Hematopoietic multipotent progenitor cell treated with erythropoietin and hydrocortisone succinate and interleukin-3 and kit ligand, for 15 days (in vitro differentiated cells): ENCODE results near the gene IER5L.
A peak's percentile ranks its signal among the peaks of the same experiment; 100 is the strongest.
"Not testable (repeated sequence)": the region's sequence is repeated elsewhere in the genome, so short reads cannot be mapped to it uniquely, and the experiment has no call there.

ENCODE experiments used
- DNase-seq: peaks from one replicate; pipeline ENCODE4 v3.0.0-alpha.2; 2015; ENCODE audit warnings: low spot score

The IER5L gene

GRCh38 chr9:129178568-129179382 is 714 bp upstream of the IER5L start:
- DNase-seq: no peak

GRCh38 chr9:129177443-129177790 is 644 bp downstream of the IER5L start:
- DNase-seq: no peak

GRCh38 chr9:129176701-129177442 is 1.2 kb downstream of the IER5L start:
- no peak for DNase-seq

GRCh38 chr9:129175825-129176633 is 2.0 kb downstream of the IER5L start:
- no peak for DNase-seq

DNA sequence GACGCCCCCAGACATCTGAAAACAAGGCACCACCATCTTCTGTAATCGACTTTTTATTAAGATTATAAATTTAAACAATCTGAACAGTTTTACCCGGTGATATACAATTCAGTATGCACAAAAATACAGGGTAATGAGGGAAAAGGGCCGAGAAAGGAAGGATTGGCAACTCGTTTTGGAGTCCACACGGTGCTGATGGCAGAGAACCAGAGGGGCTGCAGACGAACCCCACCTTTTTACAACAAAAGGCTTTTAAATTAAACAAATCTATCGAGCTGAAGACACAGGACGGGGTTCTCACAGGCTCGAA is 2.6 kb downstream of the IER5L start:
- no peak for DNase-seq

- no peak for DNase-seq
Measured at GRCh38 chr9:129174724-129175514, 3.1 kb downstream of the IER5L start.

DNA sequence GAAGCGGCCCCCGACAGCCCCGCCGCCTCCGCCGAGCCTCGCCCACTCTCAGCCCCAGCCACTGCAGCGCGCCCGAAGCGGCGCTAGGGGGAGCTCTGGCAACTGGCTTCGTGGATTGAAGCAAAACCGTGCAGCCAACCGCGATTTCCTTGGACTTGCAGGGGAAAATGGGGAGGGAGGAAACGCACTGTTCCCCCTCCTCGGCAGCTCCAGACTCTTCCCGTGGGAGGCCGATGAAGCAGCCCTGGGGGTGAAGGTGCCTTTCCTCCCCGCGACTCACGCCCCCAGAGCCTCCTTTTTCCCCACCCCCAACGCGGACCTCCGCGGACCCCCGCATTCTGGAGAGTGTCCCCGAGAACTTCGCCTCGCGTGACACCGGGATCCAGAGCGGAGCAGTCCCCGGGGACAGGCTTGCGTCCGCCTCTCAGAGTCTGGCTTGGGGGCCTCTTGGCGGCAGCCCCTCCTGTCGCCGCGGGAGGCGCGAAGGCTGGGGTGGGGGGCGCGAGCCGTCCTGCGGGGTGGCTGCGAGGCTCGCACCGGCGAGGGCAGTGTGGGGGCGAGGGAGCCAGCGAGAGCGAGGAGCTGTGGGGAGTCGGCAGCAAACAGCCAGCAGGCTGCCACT is 3.8 kb downstream of the IER5L start:
- DNase-seq: peak; percentile 67

DNA sequence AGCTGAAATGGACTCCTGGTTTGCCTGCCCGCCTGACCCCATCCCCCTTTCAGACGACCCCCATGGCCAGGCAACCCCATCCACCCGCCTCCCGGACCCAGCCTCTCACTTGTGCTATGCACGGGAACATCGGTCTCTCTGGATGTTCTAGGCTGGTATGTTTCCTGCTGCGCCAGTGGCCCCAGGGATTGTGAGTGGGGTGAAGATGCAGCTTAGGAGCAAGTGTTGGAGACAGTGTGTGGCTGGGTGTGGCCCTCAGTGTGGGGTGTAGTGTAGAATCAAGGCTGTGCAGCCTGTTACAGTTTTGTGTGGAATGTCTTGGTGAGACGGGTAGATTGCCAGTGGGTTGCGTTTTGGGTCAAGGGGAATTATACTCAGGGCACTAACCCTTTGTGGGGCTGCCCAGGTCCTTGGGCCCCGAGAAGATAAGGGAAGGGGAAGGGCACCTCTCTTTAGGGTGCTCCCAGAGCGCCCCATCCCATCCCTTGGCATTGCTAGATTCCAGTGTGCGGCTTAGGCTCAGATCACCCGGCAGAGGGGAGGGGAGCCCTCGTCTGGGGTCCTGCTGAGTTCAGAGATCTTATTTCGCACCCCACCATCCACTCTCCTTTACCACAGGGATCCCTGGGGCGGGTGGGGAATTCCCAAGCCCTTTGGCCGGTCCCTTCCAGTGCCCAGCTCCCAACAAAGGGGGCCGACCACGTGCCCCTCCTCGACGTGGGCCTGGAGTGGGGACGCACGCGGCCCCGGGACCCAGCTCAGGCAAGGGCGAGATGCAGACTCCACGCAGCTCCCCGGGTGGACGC is 4.6 kb downstream of the IER5L start:
- DNase-seq: no peak

DNA sequence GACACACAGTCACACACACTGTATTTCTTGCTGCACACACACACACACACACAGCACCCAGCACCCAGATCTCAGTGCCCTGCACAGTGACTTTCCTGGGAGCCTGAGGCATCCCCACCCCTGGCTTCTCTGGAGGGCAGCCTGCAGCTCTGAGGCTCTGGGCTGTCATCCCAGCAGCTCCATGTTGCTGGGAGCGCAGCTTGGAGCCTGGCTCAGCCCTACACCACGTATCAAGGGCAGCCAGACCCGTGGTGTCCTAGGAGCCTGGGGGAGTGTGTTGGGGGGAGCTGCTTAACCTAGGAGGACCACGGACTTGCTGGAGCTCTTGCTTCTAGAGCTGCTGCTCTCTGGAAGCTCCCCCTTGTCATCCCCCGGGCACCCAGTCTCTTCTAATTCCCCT is 5.2 kb downstream of the IER5L start:
- DNase-seq: no peak

GRCh38 chr9:129171993-129172751 is 5.9 kb downstream of the IER5L start:
- no peak for DNase-seq

DNA sequence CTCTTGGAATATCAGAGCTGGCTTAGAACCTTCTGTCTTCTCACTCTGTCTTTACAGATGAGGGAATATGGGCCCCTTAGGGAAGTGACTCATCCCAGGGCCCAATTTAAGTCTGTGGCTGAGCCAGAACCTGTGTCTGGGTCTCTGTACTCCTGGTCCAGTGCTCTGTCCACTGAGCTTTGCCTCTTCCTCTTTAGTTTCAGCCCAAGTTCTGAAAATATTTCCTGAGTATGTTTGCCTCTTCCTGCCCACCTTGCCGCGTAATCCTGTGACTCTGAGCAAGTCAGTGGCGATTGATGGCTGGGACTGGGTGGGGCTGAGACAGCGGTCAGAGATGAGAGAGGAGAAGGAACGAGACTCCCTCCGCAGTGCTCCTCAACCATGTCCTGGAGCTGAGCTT is 7.8 kb downstream of the IER5L start:
- DNase-seq: no peak

GRCh38 chr9:129166623-129167557 is 11.2 kb downstream of the IER5L start:
- DNase-seq: no peak

DNA sequence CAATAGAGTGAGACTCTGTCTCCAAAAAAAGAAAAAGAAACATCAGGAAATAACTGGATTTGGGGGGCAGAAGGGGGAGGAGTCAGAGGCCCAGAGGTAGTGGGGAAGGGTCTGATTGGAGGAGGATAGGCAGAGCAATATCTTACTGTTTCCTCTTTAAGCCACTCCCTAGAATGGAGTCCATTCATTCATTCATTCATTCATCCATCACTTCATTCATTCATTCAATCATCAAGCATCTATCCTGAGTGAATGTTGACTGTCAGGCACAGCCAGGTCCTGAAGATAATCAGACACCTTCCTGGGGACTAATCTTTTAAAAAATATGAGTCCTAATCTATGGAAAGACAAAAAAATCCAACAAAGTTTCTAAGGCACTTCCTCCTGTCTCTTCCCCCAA is 12.9 kb downstream of the IER5L start:
- DNase-seq: no peak

GRCh38 chr9:129164246-129164930 is 13.7 kb downstream of the IER5L start:
- DNase-seq: no peak

GRCh38 chr9:129163753-129164152 is 14.3 kb downstream of the IER5L start:
- DNase-seq: no peak

- DNase-seq: not testable (repeated sequence)
Measured at GRCh38 chr9:129163198-129163670, 14.8 kb downstream of the IER5L start.

GRCh38 chr9:129162497-129163197 is 15.4 kb downstream of the IER5L start:
- no peak for DNase-seq

DNA sequence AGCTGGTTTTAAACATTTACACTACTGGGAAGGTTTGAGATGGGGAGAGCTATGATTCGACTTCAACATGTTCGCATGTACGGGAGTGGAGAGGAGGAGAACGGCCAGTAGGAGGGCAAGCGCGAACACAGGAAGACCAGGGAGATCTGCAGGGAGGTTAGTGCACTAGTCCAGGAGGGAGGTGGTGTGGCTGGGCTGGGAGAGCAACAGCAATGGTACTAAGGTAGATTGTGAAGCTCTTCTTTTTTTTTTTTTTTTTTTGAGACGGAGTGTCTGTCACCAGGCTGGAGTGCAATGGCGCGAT is 16.6 kb downstream of the IER5L start:
- no peak for DNase-seq
